ENCODE measurements around the gene NKD1.

The NKD1 gene

GRCh38 chr16:50580180-50580798, 32.1 kb downstream of the NKD1 start:
- DNase-seq (ENCODE audit: low read depth): no peak

- DNase-seq (ENCODE audit: low read depth): no peak
These were observed 33.6 kb downstream of the NKD1 start for GRCh38 chr16:50581845-50582244.

GRCh38 chr16:50583211-50583610, 35.0 kb downstream of the NKD1 start:
- DNase-seq (ENCODE audit: low read depth): no peak

GRCh38 chr16:50584033-50584722, 36.0 kb downstream of the NKD1 start:
- no peak for DNase-seq (ENCODE audit: low read depth)

GRCh38 chr16:50585331-50585776, 37.2 kb downstream of the NKD1 start:
- no peak for DNase-seq (ENCODE audit: low read depth)

- DNase-seq (ENCODE audit: low read depth): no peak
These were observed 39.3 kb downstream of the NKD1 start for GRCh38 chr16:50587543-50587942.

- no peak for DNase-seq (ENCODE audit: low read depth)
These were observed 40.1 kb downstream of the NKD1 start for GRCh38 chr16:50588276-50588675.

- no peak for DNase-seq (ENCODE audit: low read depth)
These were observed 43.0 kb downstream of the NKD1 start for GRCh38 chr16:50591209-50591608.

- DNase-seq (ENCODE audit: low read depth): no peak
These were observed 43.9 kb downstream of the NKD1 start for GRCh38 chr16:50591800-50592771.

- DNase-seq (ENCODE audit: low read depth): no peak
These were observed 44.8 kb downstream of the NKD1 start for GRCh38 chr16:50592996-50593395.

GRCh38 chr16:50593410-50594150, 45.4 kb downstream of the NKD1 start:
- no peak for DNase-seq (ENCODE audit: low read depth)

GRCh38 chr16:50594308-50595260, 46.4 kb downstream of the NKD1 start:
- DNase-seq (ENCODE audit: low read depth): no peak

GRCh38 chr16:50595859-50596258, 47.7 kb downstream of the NKD1 start:
- no peak for DNase-seq (ENCODE audit: low read depth)

GRCh38 chr16:50596762-50597450, 48.7 kb downstream of the NKD1 start:
- no peak for DNase-seq (ENCODE audit: low read depth)

- no peak for DNase-seq (ENCODE audit: low read depth)
These were observed 49.5 kb downstream of the NKD1 start for GRCh38 chr16:50597563-50598255.

- DNase-seq (ENCODE audit: low read depth): no peak
These were observed 50.2 kb downstream of the NKD1 start for GRCh38 chr16:50598256-50598894.

- no peak for DNase-seq (ENCODE audit: low read depth)
These were observed 50.8 kb downstream of the NKD1 start for GRCh38 chr16:50598936-50599361.

GRCh38 chr16:50599494-50599893, 51.3 kb downstream of the NKD1 start:
- no peak for DNase-seq (ENCODE audit: low read depth)
